ENCODE data around the gene HFM1. TPM values are rescaled to one million over a fixed set of nuclear protein-coding genes. Genes with fewer than 3 reads are reported as not detected.

Gene HFM1
- total and polyA plus RNA-seq, 2 experiments from 2014 or later: 1.5 to 5.2 TPM

DNA sequence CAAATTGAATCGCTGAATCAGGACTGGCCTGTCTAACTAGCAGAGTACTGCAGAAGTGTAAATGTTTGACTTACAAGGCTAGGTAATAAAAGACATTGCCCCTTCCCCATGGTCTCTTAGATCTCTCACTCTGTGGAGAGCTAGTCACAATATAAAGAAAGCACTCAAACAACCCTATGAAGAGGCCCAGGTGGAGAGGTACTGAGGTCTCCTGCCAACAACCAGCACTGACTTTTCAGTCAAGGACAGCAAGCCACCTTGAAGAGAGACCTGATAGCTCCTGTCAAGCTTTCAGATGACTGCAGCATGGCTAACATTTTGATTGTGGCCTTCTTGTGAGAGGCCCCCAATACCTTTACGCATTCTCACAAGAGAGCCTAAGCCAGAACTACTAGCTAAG lies 18.5 kb downstream of the HFM1 start:
- H3K4me3 ChIP-seq: no peak overlapping the region
- H3K36me3 ChIP-seq (ENCODE audit: insufficient read depth): no peaks in the 10 kb centered on the region
- Mint-ChIP-seq H3K9me3 (no peaks in the 10 kb centered on the region; the same call in 2 of the 3 replicates), H3K4me3 (no peak overlapping the region), H3K27ac (no peak overlapping the region), H3K4me1 (no peaks in the 10 kb centered on the region), H3K27me3 (ENCODE audit: insufficient read depth, low read depth, poor library complexity) (no peaks in the 10 kb centered on the region), H3K36me3 (ENCODE audit: low read depth) (no peaks in the 10 kb centered on the region)
- no peaks in the 10 kb centered on the region for H3K27me3 ChIP-seq (ENCODE audit: insufficient read depth)
- H3K4me2 ChIP-seq: no peak overlapping the region
- H2AFZ ChIP-seq: no peak overlapping the region
- H3K27ac ChIP-seq (ENCODE audit: low read depth): no peak overlapping the region
- ATAC-seq: no peak
- H4K20me1 ChIP-seq (replicated peaks; ENCODE audit: insufficient read depth): no peaks in the 10 kb centered on the region
- no peaks in the 10 kb centered on the region for H3K4me1 ChIP-seq (ENCODE audit: insufficient read depth)
- no peaks in the 10 kb centered on the region for H3K79me2 ChIP-seq (replicated peaks; ENCODE audit: insufficient read depth)
- TF ChIP-seq EZH2 (IDR thresholded peaks at IDR 0.05; ENCODE audit: low read depth, unreplicated experiment) (no peak), NANOG (IDR thresholded peaks at IDR 0.05; ENCODE audit: borderline replicate concordance) (no peak), ZNF462 (CRISPR knock-in tag; IDR thresholded peaks at IDR 0.05) (no peak), CREB1 (CRISPR knock-in tag; IDR thresholded peaks at IDR 0.05; ENCODE audit: low read depth) (no peak), STAT1 (IDR thresholded peaks at IDR 0.05; ENCODE audit: unreplicated experiment) (no peak), EZH2phosphoT487 (IDR thresholded peaks at IDR 0.05; ENCODE audit: unreplicated experiment) (no peak)
- TF ChIP-seq, protein P1, sequence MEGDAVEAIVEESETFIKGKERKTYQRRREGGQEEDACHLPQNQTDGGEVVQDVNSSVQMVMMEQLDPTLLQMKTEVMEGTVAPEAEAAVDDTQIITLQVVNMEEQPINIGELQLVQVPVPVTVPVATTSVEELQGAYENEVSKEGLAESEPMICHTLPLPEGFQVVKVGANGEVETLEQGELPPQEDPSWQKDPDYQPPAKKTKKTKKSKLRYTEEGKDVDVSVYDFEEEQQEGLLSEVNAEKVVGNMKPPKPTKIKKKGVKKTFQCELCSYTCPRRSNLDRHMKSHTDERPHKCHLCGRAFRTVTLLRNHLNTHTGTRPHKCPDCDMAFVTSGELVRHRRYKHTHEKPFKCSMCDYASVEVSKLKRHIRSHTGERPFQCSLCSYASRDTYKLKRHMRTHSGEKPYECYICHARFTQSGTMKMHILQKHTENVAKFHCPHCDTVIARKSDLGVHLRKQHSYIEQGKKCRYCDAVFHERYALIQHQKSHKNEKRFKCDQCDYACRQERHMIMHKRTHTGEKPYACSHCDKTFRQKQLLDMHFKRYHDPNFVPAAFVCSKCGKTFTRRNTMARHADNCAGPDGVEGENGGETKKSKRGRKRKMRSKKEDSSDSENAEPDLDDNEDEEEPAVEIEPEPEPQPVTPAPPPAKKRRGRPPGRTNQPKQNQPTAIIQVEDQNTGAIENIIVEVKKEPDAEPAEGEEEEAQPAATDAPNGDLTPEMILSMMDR (conservative IDR thresholded peaks at IDR 0.05; ENCODE audit: low read depth in 2 of 2): no peak
- TF ChIP-seq, protein P2, sequence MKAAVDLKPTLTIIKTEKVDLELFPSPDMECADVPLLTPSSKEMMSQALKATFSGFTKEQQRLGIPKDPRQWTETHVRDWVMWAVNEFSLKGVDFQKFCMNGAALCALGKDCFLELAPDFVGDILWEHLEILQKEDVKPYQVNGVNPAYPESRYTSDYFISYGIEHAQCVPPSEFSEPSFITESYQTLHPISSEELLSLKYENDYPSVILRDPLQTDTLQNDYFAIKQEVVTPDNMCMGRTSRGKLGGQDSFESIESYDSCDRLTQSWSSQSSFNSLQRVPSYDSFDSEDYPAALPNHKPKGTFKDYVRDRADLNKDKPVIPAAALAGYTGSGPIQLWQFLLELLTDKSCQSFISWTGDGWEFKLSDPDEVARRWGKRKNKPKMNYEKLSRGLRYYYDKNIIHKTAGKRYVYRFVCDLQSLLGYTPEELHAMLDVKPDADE (IDR thresholded peaks at IDR 0.05): no peak
- H3K9me2 ChIP-seq (ENCODE audit: insufficient read depth): 0 out of 2 replicates have a peak, but pooled peaks cover 3% of the 10 kb centered on the region
- no peak for DNase-seq (ENCODE audit: low spot score)
- no peaks in the 10 kb centered on the region for H3F3A ChIP-seq (replicated peaks; ENCODE audit: low read depth)

Measured in GM23338 (cell line).